IPS-NIHi7 (cell line): Measurements from ENCODE around the gene RPP40.
"Not testable (repeated sequence)": the region's sequence is repeated elsewhere in the genome, so short reads cannot be mapped to it uniquely, and the experiment has no call there.

Source experiments
- DNase-seq: peaks from one replicate; pipeline ENCODE4 v3.0.0; 2012; ENCODE audit warnings: mixed read lengths; ENCODE audit errors: extremely low spot score

The RPP40 gene

DNA sequence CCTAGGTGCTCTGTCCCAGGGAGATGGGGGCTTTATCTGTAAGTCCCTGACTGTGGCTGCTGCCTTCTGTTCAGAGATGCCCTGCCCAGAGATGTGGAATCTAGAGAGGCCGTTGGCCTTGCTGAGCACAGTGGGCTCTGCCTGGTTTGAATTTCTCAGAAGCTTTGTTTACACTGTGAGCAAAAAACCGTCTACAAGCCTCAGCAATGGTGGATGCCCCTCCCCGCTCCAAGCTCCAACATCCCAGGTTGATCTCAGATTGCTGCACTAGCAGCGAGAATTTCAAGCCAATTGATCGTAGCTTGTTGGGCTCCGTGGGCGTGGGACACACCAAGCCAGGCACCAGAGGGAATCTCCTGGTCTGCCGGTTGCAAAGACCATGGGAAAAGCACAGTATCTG is 16.3 kb upstream of the RPP40 start:
- no peak for DNase-seq

DNA sequence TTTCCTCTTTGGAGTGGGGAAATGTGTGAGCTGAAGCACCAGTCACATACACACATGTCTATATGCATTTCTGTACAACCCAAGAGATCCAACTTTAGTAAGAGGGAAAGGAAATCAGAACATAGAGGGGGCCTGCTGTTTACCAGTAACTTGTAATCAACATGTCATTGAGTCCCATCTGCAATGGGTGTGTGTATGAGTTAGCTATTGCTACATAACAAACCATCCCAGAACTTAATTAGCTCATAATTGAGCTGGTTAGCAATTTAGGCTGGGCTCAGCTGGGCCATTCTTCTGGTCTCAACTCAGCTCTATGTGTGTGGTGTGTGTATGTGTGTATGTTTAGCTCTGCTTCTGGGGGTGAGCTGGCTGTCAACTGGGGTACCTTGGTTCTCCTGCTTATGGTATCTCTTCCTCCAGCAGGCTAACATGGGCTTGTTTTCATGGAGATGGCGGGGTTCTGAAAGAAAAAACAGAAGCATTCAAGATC is 10.3 kb upstream of the RPP40 start:
- DNase-seq: no peak

- no peak for DNase-seq
Measured at GRCh38 chr6:5012519-5012918, 8.7 kb upstream of the RPP40 start.

DNA sequence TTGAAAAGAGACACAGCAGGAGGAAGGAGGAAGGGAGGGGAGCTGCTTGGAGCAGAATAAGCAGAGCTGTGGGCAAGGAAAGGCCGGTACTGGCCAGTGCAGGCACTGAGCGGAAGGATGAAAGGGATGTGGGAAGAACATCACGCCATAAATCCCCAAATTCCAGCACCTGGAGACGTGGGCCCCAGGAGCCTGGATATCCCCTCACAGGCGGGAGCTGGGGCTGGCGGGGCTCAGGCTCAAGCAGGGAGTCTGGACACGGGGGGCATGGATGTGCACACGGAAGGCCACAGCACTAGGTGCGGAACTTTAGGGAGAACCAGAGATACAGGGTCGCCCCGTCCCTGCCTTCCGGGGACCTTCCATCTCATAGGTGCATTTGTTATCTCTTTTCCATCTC is 7.5 kb upstream of the RPP40 start:
- no peak for DNase-seq

- no peak for DNase-seq
Measured at GRCh38 chr6:5007531-5007930, 3.7 kb upstream of the RPP40 start.

DNA sequence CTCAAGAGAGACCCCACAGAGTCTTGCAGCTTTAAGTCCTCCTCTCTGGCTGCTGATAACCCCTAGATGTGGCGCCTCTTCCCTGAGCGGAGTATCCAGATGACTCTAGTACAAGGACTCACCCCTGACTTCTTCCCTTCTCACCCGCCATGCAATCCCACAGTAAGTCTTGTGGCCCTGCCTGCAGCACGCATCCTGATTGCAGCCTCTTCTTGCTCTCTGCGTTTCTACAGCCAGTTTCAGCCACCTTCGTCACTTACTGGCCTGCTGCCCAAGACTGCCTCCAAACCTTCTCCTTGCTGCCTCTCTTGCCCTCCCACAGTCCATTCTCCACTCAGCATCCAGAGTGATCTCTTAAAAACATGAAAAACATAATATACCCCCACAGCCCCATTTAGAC is 2.4 kb upstream of the RPP40 start:
- no peak for DNase-seq

DNA sequence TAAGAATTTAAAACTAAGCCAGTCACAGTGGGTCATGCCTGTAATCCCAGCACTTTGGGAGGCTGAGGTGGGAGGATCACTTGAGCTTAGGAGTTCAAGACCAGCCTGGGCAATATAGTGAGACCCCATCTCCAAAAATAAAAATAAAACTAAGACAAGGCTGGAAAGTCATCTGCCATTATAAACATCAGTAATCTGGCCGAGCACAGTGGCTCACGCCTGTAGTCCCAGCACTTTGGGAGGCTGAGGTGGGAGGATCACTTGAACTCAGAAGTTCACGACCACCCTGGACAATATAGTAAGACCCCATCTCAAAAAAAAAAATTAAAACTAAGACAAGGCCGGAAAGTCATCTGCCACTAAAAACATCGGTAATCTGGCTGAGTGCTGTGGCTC is 1.2 kb upstream of the RPP40 start:
- not testable (repeated sequence) for DNase-seq

- no peak for DNase-seq
Measured at GRCh38 chr6:5004373-5005037, 668 bp upstream of the RPP40 start.

DNA sequence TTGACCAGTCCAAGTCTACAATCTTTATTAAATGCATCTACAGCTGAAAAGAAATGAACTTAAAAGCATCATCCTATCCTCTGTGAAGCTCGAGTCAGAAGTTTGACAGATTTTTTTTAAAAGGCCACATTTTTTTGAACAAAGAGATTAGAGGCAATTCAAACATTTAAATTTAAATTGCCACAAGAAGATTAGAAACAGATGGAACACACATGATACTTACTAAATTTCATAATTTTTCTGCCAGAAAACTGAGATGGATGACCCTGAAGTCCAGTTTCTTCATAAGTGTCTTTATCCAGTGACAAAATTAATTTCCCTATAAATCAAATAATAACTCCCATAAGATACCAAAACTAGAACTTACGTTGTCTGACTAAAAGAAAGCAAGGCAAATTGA is 4.3 kb downstream of the RPP40 start:
- no peak for DNase-seq

DNA sequence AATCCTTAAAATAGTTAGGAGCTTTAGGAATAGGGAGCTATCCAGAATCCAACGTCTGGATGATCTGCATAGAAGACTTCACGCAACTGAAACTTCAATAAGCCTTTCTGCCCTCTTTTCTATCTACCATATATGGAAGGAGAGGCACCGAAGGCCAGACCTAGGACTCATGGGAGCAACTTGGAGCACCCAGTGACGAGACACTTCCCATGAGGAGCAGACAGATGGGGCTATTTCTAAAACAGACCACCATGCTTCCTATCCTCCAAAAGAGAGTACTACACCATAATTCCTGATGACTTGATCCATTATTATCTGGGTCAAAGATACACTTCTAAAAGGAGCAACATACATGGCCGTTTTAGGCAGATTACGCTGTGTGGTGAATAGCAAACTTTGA is 6.0 kb downstream of the RPP40 start:
- no peak for DNase-seq

GRCh38 chr6:4994741-4995140 is 9.1 kb downstream of the RPP40 start:
- no peak for DNase-seq

DNA sequence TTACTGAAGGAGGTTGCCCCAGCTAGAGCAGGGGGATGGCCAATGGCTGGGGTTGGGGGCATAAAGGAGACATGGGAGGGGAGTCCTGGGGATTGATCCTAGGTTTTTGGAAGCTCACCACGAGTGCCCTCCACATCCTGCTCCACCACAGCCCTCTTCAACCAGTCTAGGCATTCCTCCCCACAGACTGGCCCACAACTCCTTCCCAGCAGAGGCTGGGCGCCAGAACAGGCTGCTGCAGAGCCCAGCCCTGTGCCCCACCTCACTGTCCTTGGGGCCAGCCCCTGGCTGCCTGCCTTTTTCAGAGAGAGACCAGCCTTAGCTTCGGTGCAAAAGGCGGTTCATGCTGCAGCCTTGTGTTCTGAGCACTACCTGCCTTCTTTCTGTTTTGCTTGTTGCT is 16.4 kb downstream of the RPP40 start:
- no peak for DNase-seq

GRCh38 chr6:4986999-4987398 is 16.8 kb downstream of the RPP40 start:
- DNase-seq: no peak

DNA sequence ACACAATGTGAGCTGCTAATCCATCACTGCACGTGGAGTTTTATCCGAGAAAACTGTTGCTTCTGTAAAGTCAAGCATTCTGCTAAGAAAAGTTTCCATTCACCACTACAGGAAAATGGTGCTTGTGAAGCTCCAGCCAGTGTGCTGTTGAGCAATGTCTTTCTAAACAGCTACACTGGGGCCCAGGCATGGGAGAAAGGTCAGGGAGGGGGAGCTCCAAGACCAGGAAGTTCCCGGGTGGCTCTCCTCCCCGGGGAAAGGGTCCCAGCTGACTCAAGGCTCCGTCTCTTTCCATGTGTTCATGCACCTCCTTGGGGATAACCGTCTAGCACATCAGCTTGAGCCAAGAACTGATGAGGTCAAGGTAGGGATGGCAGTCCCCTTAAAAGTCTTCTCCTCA is 20.5 kb downstream of the RPP40 start:
- no peak for DNase-seq

DNA sequence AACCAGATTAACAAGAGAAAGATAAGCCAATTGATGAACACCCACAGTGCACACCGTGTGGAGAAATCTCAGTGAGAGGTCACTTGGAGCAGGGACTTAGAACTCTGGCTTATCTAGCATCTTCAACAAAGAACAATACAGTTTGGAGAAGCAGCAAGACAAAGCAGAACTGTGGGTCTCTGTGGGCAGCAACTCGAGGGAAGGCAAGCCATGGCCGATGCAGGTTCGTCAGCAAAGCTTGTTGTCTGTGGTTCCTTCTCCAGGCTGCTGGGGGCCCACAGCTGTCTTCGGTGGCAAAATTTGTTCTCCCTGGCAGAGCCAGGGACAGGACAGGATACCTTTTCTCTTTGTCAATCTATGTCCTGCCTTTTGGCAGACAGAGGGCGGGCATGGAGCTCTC is 22.1 kb downstream of the RPP40 start:
- no peak for DNase-seq

DNA sequence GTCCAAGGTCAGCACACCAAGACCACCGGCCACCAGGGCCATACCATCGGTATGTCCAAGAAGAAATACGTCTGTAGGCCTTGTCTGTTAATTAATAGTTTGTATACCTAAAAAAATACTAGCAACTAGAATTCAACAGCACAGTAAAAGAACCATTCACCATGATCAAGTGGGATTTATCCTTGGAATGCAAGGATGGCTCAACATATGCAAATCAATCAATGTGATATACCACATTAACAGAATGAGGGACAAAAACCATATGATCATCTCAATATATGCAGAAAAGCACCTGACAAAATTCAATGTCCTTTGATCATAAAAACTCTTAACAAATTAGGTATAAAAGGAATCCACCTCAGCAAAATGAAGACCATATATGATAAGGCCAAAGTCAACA is 24.4 kb downstream of the RPP40 start:
- no peak for DNase-seq

DNA sequence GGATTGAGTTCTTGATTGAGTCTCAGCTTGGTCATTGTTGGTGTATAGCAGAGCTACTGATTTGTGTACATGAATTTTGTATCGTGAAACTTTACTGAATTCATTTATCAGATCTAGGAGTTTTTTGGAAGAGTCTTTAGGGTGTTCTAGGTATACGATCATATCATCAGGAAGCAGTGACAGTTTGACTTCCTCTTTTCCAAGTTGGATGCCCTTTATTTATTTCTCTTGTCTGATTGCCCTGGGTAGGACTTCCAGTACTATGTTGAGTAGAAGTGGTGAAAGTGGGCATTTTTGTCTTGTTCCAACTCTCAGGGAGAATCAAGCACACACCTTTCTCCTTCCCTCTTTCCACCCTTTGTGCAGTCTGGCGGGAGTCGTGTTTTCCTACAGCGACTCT is 26.4 kb downstream of the RPP40 start:
- no peak for DNase-seq

DNA sequence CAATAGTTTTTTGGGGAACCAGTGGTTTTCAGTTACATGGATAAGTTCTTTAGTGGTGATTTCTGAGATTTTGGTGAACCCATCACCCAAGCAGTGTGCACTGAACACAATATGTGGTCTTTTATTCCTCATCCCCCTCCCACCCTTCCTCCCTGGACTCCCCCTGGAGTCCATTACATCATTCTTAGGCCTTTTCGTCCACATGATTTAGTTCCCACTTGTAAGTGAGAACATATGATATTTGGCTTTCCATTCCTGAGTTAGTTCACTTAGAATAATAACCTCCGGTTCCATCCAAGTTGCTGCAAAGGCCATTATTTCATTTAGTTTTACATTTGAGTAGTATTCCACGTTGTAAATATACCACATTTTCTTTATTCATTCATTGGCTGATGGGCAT is 28.3 kb downstream of the RPP40 start:
- no peak for DNase-seq

DNA sequence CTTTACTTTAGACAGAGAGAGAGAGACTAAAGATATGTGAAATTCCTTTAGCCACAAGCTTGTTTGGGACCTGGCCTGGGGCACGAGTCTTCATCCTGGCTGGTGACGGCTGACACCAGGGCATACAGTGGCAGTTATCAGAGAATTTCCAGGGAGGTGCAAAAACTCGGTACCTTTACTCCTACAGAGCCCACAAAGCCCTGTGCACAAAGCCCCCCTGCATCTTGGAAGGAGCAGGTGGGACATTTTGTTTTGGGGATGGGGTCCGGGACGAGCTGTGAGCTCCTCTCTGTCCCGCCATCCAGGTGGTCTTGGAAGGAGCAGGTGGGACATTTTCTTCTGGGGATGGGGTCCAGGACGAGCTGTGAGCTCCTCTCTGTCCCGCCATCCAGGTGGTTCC is 28.9 kb downstream of the RPP40 start:
- no peak for DNase-seq

GRCh38 chr6:4973982-4974745 is 29.7 kb downstream of the RPP40 start:
- peak; percentile 81 for DNase-seq

- no peak for DNase-seq
Measured at GRCh38 chr6:4973415-4973814, 30.4 kb downstream of the RPP40 start.

DNA sequence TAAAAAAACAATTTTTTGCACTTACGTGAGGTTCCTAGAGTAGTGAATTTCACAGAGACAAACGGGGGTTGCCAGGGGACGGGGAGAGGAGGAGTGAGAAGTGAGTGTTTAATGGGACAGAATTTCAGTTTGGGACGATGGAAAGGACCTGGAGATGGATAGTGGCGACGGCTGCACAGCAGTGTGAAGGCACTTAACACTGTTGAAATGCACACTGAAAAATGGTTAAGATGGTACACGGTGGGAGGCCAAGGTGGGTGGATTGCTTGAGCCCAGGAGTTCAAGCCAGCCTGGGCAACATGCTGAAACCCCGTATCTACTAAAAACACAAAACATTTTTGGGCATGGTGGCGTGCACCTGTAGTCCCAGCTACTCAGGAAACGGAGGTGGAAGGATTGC is 31.4 kb downstream of the RPP40 start:
- DNase-seq: no peak

- DNase-seq: no peak
Measured at GRCh38 chr6:4971851-4972250, 32.0 kb downstream of the RPP40 start.
